Astrocyte (in vitro differentiated cells and primary cell): Measurements from ENCODE around the gene CHL1.

Experiments used
- CTCF ChIP-seq: IDR thresholded peaks from 2 replicates; pipeline ENCODE4 v1.5.1; 2011; ENCODE audit warnings: low read depth, mild to moderate bottlenecking, inconsistent platforms, low read length, moderate library complexity; ENCODE audit not compliant: insufficient read depth
- EZH2 ChIP-seq: IDR thresholded peaks from 2 replicates; pipeline ENCODE4 v1.6.1; 2012; ENCODE audit warnings: mild to moderate bottlenecking, low read length, inconsistent platforms; ENCODE audit not compliant: insufficient read depth

DNA sequence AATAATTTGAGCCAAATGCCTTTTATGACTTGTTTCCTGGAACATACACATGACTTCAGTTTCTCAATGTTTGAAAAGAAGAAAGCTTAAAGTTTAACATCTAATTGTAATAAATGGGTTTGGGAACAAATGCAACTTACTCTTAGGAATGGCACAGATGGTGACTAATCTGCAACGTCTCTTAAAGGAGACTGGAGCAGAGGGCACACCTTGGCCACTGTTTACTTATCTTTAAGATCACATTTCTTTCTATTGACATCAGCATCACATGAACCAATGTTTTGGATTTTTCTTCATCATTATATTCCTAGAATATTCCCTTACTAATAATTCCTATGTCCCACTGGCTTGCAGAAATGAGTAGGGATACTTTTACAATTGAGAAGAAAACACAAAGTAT is 229.5 kb downstream of the CHL1 start:
- no peak for TF ChIP-seq CTCF
- TF ChIP-seq EZH2: no peak
